Muscle layer of duodenum (tissue), 2 donors: ENCODE results near the gene TNFRSF25.
"Not testable (repeated sequence)": the region's sequence is repeated elsewhere in the genome, so short reads cannot be mapped to it uniquely, and the experiment has no call there.

Experiments
- H3K27ac ChIP-seq: one replicate; pipeline ENCODE4 v1.7.0; 2013; ENCODE audit warnings: mild to moderate bottlenecking, low read length
- H3K27me3 ChIP-seq: one replicate; pipeline ENCODE4 v1.7.0; 2013; ENCODE audit warnings: low read depth, mild to moderate bottlenecking, control low read depth, low read length
- H3K36me3 ChIP-seq, 2 donors: one replicate each; pipeline ENCODE4 v1.7.0; 2013; ENCODE audit warnings: low read length in 2 of 2, control low read depth in 1 of 2, mild to moderate bottlenecking in 1 of 2; ENCODE audit not compliant: insufficient read depth in 2 of 2, control insufficient read depth in 1 of 2
- H3K4me1 ChIP-seq, 2 donors: one replicate each; pipeline ENCODE4 v1.7.0; 2013; ENCODE audit warnings: low read length in 2 of 2, mild to moderate bottlenecking in 2 of 2, control low read depth in 1 of 2, moderate library complexity in 1 of 2; ENCODE audit not compliant: insufficient read depth in 2 of 2, control insufficient read depth in 1 of 2
- H3K4me3 ChIP-seq, 2 donors: one replicate each; pipeline ENCODE4 v1.7.0; 2013; ENCODE audit warnings: low read length in 2 of 2, low read depth in 1 of 2, mild to moderate bottlenecking in 1 of 2
- H3K9me3 ChIP-seq, 2 donors: one replicate each; pipeline ENCODE4 v1.7.0; 2013; ENCODE audit warnings: low read length in 2 of 2, control low read depth in 1 of 2, mild to moderate bottlenecking in 1 of 2; ENCODE audit not compliant: control insufficient read depth in 1 of 2
- donor health status: healthy.

Gene TNFRSF25

DNA sequence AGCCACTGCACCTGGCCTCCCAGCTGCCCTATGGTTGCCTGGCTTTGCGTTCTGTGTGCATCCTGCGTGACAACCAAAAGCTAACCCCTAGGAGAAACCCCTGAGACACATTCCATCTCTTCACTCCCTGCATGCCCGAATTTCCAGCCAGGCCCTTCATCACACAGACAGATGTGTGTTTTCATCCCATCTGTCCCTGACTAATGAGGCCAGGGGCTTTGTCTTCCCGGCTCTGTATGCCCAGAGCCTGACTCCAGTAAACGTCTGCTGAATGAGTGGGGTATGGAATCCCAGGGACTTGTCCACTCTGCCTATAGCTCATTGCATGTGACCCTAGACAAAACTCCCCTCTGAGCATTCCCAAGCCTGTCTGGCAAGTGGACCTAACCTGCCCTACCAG is 31.8 kb downstream of the TNFRSF25 start:
- H3K27me3 ChIP-seq, result peaks cover 5% of the 10 kb centered on the region
- no peaks in the 10 kb centered on the region for H3K9me3 ChIP-seq
- H3K27ac ChIP-seq, result no peak overlapping the region
- H3K36me3 ChIP-seq, result no peaks in the 10 kb centered on the region
- H3K4me1 ChIP-seq, result no peaks in the 10 kb centered on the region
- H3K4me3 ChIP-seq, result no peak overlapping the region

DNA sequence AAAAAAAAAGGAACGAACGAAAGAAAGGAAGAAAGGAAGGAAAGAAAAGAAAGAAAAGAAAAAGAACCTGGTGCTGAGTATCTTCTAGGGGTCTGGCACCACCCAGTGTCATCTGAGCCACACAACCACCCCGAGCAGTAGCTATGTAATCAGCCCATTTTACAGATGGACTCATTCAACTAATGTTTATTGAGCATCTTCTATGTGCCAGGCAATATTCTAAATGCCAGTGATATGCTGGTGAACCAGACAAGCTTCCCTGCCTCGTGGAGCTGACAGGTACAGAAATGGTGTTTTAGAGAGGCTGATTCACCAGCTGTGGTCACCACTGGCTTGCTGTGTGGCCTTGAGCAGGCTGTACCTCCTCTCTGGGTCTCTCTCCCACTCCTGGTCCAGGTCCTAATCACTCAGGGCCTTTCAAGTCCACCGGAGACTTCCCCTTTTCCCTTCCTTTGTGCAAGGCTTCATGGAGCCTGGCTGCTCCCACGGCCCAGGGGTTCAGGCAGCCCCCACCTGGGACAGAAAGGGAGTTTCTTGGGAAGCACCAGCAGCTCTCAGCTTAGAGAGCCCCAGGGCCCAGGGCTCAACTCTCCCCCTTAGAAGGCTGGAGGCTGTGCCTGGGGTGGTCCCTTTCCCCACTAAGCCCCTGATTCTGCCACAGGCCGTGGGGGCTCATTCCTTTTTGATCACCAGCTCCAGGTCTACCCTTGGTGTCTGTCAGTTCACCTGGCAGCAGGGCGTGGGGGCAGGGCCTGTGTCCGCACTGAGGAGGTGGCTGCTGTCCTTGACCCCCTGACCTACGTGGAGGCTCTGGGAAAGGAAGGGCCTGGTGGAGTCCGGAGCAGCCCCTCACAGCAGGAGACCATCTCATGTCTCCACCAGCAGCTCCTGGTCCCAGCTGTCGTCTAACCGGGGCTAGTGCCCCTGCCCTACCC is 34.1 kb downstream of the TNFRSF25 start:
- H3K4me3 ChIP-seq, H3K9me3 ChIP-seq, H3K4me1 ChIP-seq, H3K36me3 ChIP-seq, H3K27ac ChIP-seq, H3K27me3 ChIP-seq: not testable (repeated sequence)

DNA sequence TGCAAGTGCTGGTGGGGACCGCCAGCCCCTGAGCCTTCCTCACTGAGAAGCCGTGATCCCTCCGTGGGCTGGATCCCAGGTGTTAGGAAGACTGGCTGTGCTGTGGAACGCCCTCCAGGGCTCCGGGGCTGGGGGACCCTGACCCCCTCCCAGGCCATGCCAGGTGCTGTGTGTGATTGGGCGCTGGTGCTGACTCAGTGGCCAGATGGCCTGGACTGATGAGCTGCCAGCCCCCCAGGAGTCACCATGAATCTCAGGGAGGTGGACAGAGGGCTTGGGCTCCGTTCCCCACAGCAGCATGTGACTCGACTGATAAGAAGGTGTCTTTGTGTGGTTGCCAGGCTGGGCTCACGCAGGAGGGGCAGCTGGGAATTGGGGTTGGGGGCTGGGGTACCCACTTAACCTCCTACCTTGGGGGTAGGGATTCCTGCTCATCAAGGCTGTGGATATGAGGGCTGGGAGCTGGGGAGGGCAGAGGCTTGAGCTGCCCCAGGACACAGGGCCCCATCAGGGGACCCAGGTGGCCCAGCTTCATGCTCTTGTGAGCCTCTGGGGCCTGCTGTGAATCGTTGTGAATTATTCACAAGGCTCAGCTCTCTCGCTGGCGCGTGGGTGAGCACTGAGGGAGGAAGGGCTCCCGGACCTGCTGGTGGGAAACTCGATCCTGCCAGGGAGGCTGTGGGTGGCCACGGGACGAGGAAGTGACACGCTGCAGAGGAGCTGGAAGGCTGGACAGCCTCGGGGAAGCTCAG is 36.1 kb downstream of the TNFRSF25 start:
- H3K27me3 ChIP-seq, result peaks cover 19% of the 10 kb centered on the region
- H3K27ac ChIP-seq, H3K4me1 ChIP-seq: not testable (repeated sequence)

DNA sequence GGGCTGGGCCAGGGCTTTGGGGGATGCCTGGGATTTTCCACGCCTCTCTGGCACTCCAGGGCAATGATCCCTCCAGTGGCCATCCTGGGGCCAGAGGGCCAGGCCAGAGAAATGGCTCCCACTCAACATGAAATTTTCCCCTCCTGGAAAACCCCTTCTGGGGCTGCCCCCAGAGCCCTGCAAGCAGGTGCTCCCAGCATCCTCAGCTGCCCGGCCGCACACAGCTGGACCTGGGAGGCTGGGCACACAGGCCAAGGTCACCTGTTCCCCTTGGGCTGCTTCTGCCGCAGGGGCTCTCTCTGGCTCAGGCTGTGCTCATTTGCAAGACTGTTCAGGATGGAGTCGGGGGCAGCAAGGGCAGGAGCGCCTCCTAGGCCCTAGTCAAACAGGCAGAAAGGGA is 37.5 kb downstream of the TNFRSF25 start:
- not testable (repeated sequence) for H3K36me3 ChIP-seq, H3K9me3 ChIP-seq, H3K4me3 ChIP-seq, H3K27ac ChIP-seq
- peaks cover 30% of the 10 kb centered on the region for H3K27me3 ChIP-seq
- H3K4me1 ChIP-seq, result peaks cover 0 to 15% of the 10 kb centered on the region in 2 donors

More for the DNA sequence above, 36.1 kb downstream of the TNFRSF25 start:
- not testable (repeated sequence) for H3K9me3 ChIP-seq, H3K4me3 ChIP-seq, H3K36me3 ChIP-seq

DNA sequence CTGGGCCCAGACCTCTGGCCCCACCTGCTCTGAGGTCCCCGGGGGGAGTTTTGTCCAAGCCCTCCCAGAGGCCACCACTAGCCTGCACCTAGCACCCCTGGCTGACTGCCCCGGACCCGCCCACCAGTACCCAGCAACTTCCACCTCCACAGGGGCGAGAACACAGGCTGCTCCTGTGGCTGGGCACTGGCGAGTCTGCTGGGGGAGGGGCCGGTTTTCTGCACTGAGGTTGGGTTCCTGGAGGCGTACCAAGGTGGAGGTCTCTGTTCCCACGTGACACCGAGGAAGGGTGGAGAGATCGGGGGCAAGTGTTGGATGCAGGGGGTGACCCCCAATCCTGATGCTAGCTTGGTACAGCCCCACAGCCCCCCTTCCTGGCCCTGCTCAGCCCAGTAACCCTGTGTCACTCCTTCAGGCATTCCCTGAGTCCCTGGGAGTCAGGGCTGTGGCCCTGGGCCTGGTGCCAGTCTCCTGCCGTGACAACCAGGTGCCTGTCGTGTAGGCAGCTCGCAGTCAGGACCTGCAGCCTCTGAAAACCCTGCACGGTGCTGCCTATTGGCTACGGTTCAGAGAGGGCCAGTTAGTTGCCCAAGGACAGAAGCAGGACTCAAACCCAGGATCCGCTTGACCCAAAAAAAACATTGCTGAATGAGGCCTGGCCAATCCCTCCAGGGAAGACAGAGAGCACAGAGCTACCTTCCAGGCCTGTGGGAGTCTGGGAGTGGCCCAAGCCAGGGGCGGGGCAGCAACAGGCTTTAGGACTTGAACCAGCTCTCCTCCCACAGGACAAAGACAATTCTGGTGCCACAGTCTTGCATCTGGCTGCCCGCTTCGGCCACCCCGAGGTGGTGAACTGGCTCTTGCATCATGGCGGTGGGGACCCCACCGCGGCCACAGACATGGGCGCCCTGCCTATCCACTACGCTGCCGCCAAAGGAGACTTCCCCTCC is 38.3 kb downstream of the TNFRSF25 start:
- no peaks in the 10 kb centered on the region for H3K36me3 ChIP-seq
- peaks cover 37% of the 10 kb centered on the region for H3K27me3 ChIP-seq
- H3K4me3 ChIP-seq, result no peak overlapping the region
- peaks cover 0 to 18% of the 10 kb centered on the region in 2 donors for H3K4me1 ChIP-seq
- H3K27ac ChIP-seq, result no peak overlapping the region
- no peaks in the 10 kb centered on the region for H3K9me3 ChIP-seq

DNA sequence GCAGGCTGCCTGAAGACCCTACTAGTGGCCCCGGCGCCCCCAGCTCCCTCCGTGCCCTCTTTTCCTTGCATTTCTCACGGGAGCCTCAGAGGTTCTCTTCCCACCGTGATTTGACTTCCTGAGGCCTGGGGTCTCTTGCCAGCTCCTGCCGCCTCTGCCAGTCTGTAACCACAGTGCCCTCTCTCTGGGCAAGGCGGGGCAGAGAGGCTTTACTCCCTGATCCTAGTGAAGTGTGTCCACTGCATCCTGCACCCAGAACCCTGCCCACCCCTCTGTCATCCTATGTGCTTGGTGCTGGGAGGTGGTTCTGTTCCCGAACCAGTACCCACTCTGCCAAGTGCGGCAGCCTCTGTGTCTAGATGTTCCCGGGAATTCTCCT is 39.0 kb downstream of the TNFRSF25 start:
- Histone ChIP-seq H3K27me3 (peaks cover 37% of the 10 kb centered on the region), H3K9me3 (no peaks in the 10 kb centered on the region), H3K27ac (no peak overlapping the region), H3K36me3 (no peaks in the 10 kb centered on the region), H3K4me1 (peaks cover 0 to 18% of the 10 kb centered on the region in 2 donors), H3K4me3 (no peak overlapping the region)

DNA sequence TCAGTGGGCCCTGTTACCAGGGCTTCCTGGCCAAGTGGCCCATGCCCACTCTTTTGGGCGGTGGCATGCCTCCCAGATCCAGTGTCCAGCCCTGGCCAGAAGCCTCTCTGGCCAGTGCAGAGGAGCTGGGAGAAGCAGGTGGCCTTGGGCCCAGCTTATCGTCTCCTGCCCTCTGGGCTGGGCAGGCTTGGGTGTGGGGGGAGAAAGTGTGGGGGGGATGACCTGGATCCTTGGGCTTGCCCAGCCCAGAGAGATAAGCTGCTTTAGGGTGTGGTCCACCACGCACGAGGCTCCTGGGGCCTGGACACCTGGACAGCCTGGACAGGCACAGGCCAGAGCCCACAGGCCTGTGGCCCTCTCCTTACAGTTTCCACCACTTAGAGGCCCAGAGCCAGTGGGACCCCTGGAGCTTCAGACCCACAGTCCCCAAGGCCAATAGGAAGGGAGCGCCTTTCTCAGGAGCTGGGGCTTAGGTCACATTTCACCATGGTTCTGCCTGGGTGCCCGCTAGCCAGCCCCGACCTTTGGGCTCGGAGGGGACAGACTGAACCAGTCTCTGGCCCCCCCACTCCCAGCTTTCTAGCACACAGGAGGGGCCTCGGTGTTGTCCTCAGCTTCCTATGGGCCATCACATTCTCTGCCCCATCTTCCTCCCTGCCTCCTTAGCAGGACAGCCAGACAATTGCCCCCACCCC is 39.5 kb downstream of the TNFRSF25 start:
- Histone ChIP-seq H3K4me3 (no peak overlapping the region), H3K27me3 (peaks cover 41% of the 10 kb centered on the region), H3K27ac (no peak overlapping the region), H3K36me3 (no peaks in the 10 kb centered on the region), H3K4me1 (peaks cover 0 to 18% of the 10 kb centered on the region in 2 donors), H3K9me3 (no peaks in the 10 kb centered on the region)

DNA sequence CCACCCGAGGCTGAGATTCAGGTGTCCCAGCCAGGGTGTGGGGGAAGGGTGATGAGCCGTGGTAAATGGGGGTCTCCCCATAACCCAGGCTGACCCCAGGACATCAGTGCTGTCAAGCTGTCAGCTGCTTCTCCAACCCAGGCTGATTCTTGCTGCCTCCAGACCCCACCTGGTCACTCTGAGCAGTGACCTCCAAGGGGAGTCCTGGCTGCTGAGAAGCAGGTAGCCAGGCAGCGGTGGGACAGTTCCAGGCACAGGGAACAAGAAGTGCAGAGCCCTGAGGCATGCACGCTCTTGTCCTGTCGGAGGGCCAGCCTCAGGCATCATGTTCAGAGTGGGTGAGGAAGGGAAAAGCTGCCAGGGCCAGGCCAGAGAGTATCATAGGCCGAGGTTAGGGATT is 40.3 kb downstream of the TNFRSF25 start:
- peaks cover 0 to 22% of the 10 kb centered on the region in 2 donors for H3K4me1 ChIP-seq
- H3K27me3 ChIP-seq, result peaks cover 49% of the 10 kb centered on the region
- H3K36me3 ChIP-seq, result no peaks in the 10 kb centered on the region
- no peaks in the 10 kb centered on the region for H3K9me3 ChIP-seq
- H3K27ac ChIP-seq, result no peak overlapping the region
- H3K4me3 ChIP-seq, result no peak overlapping the region

DNA sequence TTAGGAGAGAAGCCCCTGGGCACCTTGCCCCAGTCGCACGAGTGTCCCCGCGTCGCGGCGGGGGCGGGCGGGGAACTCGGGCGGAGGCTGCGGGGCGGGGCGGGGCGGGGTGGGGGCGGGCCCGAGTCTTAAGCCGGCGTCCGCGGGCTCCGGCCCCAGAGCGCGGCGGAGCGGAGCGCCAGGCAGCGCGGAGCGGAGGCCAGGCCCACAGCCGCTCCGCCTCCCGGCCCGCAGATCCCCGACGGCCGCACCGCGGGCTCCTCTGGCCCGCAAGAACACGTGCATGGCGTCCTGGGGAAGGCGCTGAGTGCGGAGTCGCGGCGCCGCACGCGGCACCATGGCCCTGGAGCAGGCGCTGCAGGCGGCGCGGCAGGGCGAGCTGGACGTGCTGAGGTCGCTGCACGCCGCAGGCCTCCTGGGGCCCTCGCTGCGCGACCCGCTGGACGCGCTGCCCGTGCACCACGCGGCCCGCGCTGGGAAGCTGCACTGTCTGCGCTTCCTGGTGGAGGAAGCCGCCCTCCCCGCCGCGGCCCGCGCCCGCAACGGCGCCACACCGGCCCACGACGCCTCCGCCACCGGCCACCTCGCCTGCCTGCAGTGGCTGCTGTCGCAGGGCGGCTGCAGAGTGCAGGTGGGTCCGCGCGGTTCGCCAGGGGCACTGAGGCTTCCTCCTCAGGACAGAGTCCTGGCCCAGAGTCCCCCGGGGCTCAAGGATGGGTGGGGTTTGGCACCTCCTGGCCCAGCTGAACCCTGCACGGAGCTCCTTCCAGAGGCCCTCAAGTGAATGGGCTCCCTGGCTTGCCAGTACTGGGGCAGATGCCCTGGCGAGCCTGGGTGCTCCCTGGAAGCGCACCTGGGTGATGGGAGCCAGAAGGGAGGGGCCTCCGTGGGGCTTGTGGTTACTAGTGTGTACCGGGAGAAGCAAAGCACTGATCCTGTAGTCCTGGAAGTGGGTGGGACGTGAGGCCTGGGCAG is 41.1 kb downstream of the TNFRSF25 start, which contains the start of gene ESPN:
TSS of gene ESPN (plus strand) at position 158 of the 975 bp plus-strand sequence. CDS start at position 338, 180 bp downstream.
- no peak within 1 kb of the TSS for H3K27ac ChIP-seq
- peaks cover 0 to 29% of the 10 kb centered on the region in 2 donors for H3K4me1 ChIP-seq
- no peaks in the 10 kb centered on the region for H3K9me3 ChIP-seq
- H3K27me3 ChIP-seq, result peaks cover 56% of the 10 kb centered on the region
- no peaks in the 10 kb centered on the region for H3K36me3 ChIP-seq
- H3K4me3 ChIP-seq, result no peak within 1 kb of the TSS
